ENCODE data around the gene DAGLB.

DAGLB gene

DNA sequence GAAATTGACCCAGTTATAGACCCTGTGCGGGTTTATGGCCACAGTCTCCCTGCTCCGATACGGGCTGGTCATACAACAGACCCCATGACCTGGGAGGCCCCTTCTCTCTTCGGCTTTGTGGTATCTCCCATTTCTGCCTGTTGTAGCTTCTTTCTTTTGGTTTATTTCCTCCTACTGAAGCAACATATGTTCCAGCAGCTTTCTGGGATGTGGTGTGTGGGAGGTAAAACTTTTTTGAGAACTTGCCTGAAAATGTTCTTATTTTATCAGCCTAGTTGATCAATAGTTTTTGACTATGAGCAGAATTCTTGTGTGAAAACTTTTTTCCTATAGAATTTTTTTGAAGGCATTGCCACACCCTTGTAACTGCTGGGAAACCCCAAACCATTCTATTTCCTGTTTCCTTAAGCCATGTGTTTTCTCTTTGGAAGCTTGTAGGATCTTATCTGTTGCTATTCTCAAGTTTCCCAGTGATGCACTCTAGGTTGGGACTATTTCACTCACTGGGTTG is 80.0 kb downstream of the DAGLB start:
- no peak for DNase-seq (ENCODE audit: low spot score)

DNA sequence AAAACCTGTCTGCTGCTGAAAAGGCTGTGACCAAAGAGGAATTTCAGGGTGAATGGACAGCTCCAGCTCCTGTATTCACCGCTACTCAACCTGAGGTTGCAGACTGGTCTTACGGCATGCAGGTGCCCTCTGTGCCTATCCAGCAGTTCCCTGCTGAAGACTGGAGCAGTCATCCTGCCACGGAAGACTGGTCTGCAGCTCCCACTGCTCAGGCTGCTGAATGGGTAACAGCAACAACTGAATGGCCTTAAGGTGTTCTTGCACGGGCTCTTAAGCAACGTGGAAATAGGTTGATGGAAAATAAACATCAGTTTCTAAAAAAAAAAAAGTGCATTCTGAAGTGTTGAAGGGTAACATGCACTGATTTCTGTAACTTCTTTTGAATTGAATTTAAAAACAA is 82.3 kb downstream of the DAGLB start:
- DNase-seq (ENCODE audit: low spot score): no peak

DNA sequence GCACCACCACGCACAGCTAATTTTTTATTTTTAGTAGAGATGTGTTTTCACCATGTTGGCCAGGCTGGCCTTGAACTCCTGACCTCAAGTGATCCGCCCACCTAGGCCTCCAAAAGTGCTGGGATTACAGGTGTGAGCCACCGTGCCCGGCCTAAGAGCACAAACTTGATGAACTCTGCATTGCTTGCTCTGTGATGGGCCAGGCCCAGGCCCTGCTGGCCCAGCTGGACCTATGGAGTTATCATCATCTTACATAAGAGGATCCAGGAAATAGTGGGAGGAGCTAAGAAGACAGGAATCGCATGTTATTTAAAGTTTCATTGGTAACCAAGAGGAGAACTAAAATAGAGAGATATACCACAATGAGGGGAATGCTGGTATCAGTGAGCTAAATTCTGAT is 86.9 kb downstream of the DAGLB start:
- no peak for DNase-seq (ENCODE audit: low spot score)

DNA sequence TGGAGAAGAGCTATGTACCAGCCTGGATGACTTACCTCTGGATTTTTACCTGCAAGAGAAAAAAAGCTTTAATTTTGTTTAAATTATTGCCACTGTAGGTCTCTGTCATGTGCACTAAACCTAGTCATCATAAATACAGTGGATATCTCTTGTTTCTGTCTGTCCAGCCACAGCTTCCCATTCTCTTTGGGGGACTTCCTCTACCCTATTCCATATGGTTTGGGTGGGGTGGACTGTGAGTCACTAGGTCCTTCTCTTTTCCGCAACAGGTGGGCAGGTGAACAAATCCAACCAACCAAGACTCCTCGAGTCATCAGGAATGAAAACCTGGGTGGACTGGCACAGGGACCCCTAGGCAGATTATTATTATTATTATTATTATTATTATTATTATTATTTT is 88.0 kb downstream of the DAGLB start:
- DNase-seq (ENCODE audit: low spot score): no peak

Measured in D341Med (cell line).